HG02678 (cell line): Measurements from ENCODE around the gene TKTL1.

Source experiments
- ATAC-seq: cut with Tn5 transposase; IDR thresholded peaks from one replicate; pipeline ENCODE4 v1.9.1; 2021; ENCODE audit warnings: mild to moderate bottlenecking, moderate library complexity; ENCODE audit not compliant: unreplicated experiment

The TKTL1 gene

DNA sequence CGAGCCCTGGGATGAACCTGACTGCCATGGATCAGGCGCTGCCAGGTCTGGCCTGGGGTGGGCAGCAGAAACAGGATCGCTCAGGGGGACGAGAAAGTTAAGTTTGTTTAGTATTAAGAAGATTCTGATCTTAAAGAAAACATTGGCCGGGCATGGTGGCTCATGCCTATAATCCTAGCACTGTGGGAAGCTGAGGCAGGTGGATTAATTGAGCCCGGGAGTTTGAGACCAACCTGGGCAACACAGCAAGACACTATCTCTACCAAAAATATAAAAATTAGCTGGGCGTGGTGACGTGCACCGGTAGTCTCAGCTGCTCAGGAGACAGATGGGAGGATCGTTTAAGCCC, 79.5 kb downstream of the TKTL1 start:
- no peak for ATAC-seq

DNA sequence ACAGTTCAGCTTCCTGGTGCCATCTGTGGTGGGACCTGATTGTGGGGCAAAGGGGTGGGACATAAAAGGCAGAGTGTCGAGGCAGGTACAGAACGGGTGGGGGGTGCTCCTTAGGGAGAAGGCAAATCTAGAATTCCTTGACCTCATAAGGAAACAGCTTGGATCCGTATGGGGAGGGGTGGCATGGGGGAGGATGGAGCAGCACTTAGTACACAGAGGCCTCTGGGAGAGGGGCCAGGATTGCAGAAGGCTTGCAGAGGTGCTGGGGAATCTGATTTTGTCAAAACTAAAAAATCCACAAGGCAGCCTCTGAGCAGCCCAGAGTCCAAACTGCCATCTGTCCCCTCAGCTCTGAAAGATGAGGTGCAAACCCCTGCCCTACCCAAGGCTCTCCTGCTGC, 81.2 kb downstream of the TKTL1 start:
- no peak for ATAC-seq

DNA sequence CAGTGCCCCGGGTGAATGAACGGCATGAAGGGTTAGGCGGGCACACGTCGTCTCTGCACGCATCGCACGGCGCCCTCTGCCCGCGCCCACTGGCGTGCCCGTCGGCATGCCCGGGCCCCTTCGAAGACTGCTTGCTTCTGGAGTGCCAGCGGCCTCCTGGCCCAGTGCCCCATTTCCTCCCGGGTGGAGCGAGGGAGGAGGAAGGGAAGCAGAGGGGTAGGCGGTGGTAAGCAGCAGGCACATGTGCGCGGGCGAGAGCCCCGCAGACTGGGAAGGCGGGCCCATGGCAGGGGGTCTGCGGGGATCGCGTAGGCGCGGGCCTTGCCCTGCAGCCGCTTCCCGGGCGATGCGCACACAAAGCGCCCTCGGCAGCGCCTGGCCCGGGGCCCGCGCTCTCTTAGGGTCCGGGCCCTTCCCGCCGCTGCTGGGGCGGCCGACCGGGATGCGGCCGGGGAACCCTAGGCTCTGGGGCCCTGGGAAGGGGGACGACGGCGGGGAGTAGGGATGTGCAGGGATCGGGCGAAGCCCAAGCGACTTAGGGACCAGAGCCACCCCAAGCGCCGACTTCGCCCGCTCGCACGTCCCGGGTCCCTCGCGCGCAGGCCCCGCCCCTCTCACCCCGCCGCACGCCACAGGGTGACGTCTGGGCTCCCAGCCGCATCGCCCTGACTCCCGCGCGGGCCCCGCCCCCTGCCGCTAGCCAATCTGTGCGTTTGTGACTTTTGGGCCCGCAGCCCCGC, 82.6 kb downstream of the TKTL1 start:
- peak; percentile 1 for ATAC-seq

DNA sequence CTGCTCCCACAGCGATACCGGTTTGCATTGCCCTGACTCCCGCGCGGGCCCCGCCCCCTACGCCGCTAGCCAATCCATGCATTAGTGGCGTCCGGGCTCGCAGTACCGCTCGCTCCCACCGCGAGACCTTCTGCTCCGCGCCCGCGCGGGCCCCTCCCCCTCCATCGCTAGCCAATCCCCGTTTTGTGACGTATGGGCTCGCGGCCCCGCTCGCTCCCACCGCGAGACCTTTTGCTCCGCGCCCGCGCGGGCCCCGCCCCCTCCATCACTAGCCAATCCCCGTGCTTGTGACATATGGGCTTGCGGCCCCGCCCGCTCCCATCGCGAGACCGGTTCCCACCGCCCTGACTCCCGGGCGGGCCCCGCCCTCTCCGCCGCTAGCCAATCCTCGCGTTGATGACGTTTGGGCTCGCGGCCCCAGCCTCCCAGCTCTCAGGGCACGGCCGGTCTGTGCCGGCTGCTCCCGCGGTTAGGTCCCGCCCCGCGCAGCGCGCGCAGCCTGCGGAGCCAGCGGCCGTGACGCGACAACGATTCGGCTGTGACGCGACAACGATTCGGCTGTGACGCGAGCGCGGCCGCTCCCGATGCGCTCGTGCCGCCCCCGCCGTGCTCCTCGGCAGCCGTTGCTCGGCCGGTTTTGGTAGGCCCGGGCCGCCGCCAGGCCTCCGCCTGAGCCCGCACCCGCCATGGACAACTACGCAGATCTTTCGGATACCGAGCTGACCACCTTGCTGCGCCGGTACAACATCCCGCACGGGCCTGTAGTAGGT, 83.4 kb downstream of the TKTL1 start, which contains the start of gene EMD:
Gene EMD, plus strand, starts transcription at position 497 of the 770 bp plus-strand sequence. Its CDS starts 190 bp downstream, at position 687.
- peak; percentile 80 for ATAC-seq

DNA sequence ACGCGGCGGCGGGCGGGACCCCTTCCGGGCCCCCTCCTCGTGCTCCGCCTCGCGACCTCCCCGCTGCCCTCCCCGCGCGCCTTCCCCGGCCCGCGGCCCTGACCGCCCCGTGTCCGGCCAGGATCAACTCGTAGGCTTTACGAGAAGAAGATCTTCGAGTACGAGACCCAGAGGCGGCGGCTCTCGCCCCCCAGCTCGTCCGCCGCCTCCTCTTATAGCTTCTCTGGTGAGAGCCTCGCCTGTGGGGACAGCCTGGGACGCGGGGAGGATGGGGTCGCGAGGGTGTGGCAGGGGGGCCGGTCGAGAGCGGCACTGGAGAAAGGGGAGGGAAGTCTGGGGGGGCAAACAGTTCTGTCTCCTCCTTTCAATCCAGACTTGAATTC, 84.0 kb downstream of the TKTL1 start:
- ATAC-seq: no peak
